ENCODE measurements around the gene USH1G. TPM values are rescaled to one million over a fixed set of nuclear protein-coding genes. Genes with fewer than 3 reads are reported as not detected.
"Not testable (repeated sequence)": the region's sequence is repeated elsewhere in the genome, so short reads cannot be mapped to it uniquely, and the experiment has no call there.

Gene USH1G
- total RNA-seq (not detected), polyA plus RNA-seq (under 1 TPM in 1 of 2 donors, not detected in 1; 0.13 TPM)
- long read RNA-seq, donor 1, result 0 reads
- long read RNA-seq, donor 2, result 0 reads

DNA sequence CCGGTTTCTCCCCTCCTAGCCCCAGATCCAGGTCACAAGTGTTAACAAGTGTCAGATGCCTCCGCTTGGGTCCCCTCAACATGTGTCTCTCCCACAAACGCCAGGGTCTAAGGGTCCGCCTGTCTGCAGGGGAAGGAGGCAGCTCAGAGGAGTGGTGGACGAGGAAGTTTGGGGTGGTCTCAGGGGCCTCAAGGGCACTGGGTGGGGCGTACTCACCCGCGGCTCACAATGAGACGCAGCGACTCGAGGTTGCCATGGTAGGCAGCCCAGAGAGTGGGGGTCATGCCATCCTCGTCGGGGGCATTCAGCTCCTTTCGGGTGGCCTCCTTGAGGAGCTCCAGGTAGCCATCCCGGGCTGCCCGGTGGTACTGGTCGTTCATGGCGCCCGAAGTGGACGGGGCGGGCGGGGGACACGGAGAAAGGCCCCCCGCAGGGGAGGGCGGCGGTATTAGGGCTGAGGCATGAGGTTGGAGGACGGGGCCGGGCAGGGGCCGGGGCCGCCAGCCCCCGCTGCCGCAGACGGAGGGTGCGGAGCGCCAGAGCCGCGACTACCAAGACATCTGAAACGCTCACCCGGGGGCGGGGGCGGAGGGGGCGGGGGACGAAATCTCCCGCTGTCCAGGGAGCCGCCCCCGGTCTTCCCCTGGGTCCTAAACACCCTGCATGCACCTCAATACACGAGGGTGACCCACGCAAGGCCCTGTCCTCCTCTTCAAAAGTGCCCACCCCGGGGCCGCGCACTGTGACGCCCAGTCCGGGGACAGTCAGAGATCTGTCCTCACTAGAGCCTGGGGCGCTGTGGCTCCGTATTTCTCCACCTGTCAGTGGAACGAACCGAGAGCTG is at the start of gene USH1G:
Gene USH1G, minus strand, starts transcription at position 562 of the 844 bp plus-strand sequence. Its CDS starts 182 bp downstream, at position 380.
- no peaks in the 10 kb centered on the region for H3K4me1 ChIP-seq (ENCODE audit: control insufficient read depth in 1 of 2, insufficient read depth in 2 of 2, low read length in 2 of 2)
- intact Hi-C loops (cut with DNase I), result loop anchor here in 1 of 2 donors (1.0 kb wide), 1 partner anchor 36 kb away; no protein-coding TSS in a partner anchor
- DNase-seq (no peak), ATAC-seq (ENCODE audit: low FRiP score) (no peak)
- no peak within 1 kb of the TSS for H3K4me3 ChIP-seq (ENCODE audit: low read length in 2 of 2)
- H3K36me3 ChIP-seq (ENCODE audit: control insufficient read depth in 1 of 2, insufficient read depth in 2 of 2, low read length in 1 of 2), result no peaks in the 10 kb centered on the region
- 5 to 8% methylated on average over 33 to 57 of the region's 57 CpGs for WGBS, 2 donors
- H3K27me3 ChIP-seq (ENCODE audit: control insufficient read depth in 1 of 2, insufficient read depth in 2 of 2, low read length in 1 of 2), result peaks cover 0 to 3% of the 10 kb centered on the region in 2 donors
- H3K27ac ChIP-seq (ENCODE audit: low read depth in 1 of 2, low read length in 2 of 2), result no peak within 1 kb of the TSS
- H3K9me3 ChIP-seq (ENCODE audit: control insufficient read depth, low read length), result no peaks in the 10 kb centered on the region

DNA sequence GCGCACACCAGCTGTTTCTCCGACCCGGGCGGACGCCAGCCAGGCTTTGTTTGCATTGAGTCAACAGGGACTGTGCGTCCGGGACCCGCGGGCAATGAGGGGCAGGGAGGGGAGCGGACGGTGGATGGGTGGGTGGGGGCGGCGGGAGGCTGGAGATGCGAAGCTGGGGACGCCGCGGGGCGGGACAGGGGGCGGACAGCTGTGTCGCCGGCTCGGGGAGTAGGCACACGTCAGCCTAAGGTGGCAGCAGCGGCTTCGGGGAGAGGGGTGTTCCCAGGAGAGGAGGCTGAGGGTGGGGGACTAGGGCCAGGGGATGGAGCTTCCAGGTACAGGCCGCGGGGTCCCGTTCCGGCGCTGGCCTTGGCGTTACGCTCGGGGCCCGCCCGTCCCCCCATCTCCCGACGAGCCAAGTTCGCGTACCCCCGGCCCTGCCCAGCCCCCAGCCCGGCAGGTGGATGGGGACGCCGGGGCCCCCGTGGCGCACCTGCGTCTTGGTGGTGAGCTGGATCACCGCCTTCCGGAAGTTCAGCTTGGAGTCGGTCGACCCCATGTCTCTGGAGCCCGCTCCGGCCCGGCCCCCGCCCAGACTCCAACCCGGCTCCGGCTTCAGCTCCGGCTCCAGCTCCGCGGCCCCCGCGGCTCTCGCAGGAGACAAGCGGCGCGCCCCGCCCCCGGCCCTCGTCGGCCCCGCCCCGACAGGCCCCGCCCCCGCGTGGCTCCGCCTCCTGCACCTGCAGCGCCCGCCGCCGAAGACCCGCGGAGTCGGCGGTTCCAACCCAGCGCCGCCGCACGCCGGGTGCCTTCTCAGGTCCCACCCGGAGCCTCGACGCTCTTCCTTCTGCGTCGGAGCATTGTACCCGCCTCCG is 49.3 kb upstream of the USH1G start, which contains the start of gene HID1:
Gene HID1, minus strand, starts transcription at position 653 of the 866 bp plus-strand sequence. Its CDS starts 103 bp downstream, at position 550.
- ATAC-seq (ENCODE audit: low FRiP score) (peak; percentile 47), DNase-seq (peak; percentile 65 to 86)
- intact Hi-C loops (cut with DNase I), result no loop called here
- Histone ChIP-seq H3K4me3 (ENCODE audit: low read length in 2 of 2) (peak within 1 kb of the TSS; percentile 37 to 65), H3K27ac (ENCODE audit: low read depth in 1 of 2, low read length in 2 of 2) (no peak within 1 kb of the TSS), H3K4me1 (ENCODE audit: control insufficient read depth in 1 of 2, insufficient read depth in 2 of 2, low read length in 2 of 2) (no peaks in the 10 kb centered on the region), H3K9me3 (ENCODE audit: control insufficient read depth, low read length) (no peaks in the 10 kb centered on the region), H3K27me3 (ENCODE audit: control insufficient read depth in 1 of 2, insufficient read depth in 2 of 2, low read length in 1 of 2) (no peaks in the 10 kb centered on the region), H3K36me3 (ENCODE audit: control insufficient read depth in 1 of 2, insufficient read depth in 2 of 2, low read length in 1 of 2) (no peaks in the 10 kb centered on the region)
- 0 to 1% methylated on average over 53 to 95 of the region's 95 CpGs for WGBS, 2 donors

DNA sequence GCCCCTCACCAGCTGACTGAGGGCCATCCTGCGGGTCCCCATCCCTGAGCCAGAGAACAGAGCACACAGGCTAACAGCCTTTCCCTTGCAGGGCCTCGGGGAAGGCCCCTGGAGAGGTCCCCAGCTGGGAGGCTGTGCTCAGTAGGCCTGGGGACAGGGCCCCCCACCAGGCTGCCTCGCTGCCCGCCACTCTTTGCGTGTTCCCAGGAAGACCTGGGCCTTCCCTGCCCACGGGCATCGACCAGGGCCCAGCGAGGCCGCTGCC is 48.7 kb upstream of the USH1G start:
- 11 to 18% methylated on average over 7 to 9 of the region's 9 CpGs for WGBS, 2 donors
- peak overlapping the region; percentile 37 to 65 for H3K4me3 ChIP-seq (ENCODE audit: low read length in 2 of 2)
- no peak for DNase-seq
- no peak overlapping the region for H3K27ac ChIP-seq (ENCODE audit: low read depth in 1 of 2, low read length in 2 of 2)
- H3K9me3 ChIP-seq (ENCODE audit: control insufficient read depth, low read length), result no peaks in the 10 kb centered on the region
- no peaks in the 10 kb centered on the region for H3K4me1 ChIP-seq (ENCODE audit: control insufficient read depth in 1 of 2, insufficient read depth in 2 of 2, low read length in 2 of 2)
- ATAC-seq (ENCODE audit: low FRiP score), result no peak
- no peaks in the 10 kb centered on the region for H3K27me3 ChIP-seq (ENCODE audit: control insufficient read depth in 1 of 2, insufficient read depth in 2 of 2, low read length in 1 of 2)
- no peaks in the 10 kb centered on the region for H3K36me3 ChIP-seq (ENCODE audit: control insufficient read depth in 1 of 2, insufficient read depth in 2 of 2, low read length in 1 of 2)
- intact Hi-C loops (cut with DNase I), result no loop called here

DNA sequence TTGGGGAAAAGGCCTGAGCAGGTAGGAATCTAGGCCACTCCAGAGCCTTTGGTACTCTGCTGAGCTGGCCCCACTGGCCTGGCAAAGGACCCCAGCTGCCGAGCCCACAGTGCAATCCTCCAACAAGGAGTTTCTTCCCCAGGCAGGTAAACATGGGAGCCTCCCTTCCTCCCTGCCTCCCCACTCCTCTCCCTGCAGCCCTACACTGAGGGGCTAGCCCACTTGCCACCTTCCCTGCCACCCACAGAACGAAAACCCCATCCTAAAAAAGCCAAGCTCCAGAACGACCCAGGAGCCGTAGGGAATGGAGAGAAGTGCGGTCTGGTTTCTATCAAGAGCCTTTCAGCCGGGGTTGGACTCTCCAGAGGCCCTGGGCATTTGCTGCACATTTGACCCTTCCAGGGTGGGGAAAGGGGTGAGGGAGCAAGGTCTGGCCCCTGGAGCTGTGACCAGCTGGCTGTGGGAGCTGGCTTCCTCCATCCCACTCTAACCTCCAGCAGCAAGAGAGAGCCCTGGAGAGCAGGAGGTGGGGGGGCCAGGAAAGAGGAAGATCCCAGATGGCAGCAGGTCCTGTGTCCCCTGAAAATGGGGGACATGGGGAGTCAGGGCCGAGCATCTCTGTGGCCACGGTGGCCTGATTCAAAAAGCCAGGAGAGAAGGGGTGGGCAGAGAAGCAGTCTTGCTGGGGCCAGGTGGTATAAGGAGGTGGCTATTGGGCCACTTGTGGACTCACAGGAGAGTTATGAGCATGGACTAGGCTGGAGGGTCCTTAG is 48.2 kb upstream of the USH1G start:
- Histone ChIP-seq H3K27me3 (ENCODE audit: control insufficient read depth in 1 of 2, insufficient read depth in 2 of 2, low read length in 1 of 2) (no peaks in the 10 kb centered on the region), H3K27ac (ENCODE audit: low read depth in 1 of 2, low read length in 2 of 2) (no peak overlapping the region), H3K9me3 (ENCODE audit: control insufficient read depth, low read length) (no peaks in the 10 kb centered on the region), H3K36me3 (ENCODE audit: control insufficient read depth in 1 of 2, insufficient read depth in 2 of 2, low read length in 1 of 2) (no peaks in the 10 kb centered on the region), H3K4me3 (ENCODE audit: low read length in 2 of 2) (no peak overlapping the region), H3K4me1 (ENCODE audit: control insufficient read depth in 1 of 2, insufficient read depth in 2 of 2, low read length in 2 of 2) (no peaks in the 10 kb centered on the region)
- WGBS, 2 donors, result 89 to 91% methylated on average over 8 of the region's 8 CpGs
- intact Hi-C loops (cut with DNase I), result no loop called here
- peak in 1 of 2 donors; percentile 61 for DNase-seq
- ATAC-seq (ENCODE audit: low FRiP score), result no peak

DNA sequence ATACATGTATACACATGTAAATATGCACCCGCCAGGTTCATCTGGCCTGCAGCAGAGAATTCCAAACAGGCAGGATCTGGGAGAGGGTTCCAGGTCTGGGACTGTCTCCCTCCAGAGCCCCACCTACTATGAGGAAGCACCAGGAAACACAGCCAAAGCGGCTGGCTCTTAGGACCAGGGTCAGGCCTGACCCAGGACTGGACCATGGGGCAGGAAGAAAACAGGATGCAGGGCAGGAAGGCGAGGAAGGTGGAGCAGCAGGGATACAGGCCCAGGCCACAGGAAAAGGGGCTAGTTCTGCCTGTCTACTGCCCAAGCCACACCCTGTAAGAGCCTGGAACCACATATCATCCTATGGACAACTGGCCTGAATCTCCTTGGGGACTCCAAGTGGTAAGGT is 47.3 kb upstream of the USH1G start:
- H3K4me3 ChIP-seq (ENCODE audit: low read length in 2 of 2), result no peak overlapping the region
- ATAC-seq (ENCODE audit: low FRiP score) (no peak), DNase-seq (no peak)
- no peaks in the 10 kb centered on the region for H3K4me1 ChIP-seq (ENCODE audit: control insufficient read depth in 1 of 2, insufficient read depth in 2 of 2, low read length in 2 of 2)
- no peaks in the 10 kb centered on the region for H3K9me3 ChIP-seq (ENCODE audit: control insufficient read depth, low read length)
- no peaks in the 10 kb centered on the region for H3K36me3 ChIP-seq (ENCODE audit: control insufficient read depth in 1 of 2, insufficient read depth in 2 of 2, low read length in 1 of 2)
- no peak overlapping the region for H3K27ac ChIP-seq (ENCODE audit: low read depth in 1 of 2, low read length in 2 of 2)
- intact Hi-C loops (cut with DNase I), result no loop called here
- no peaks in the 10 kb centered on the region for H3K27me3 ChIP-seq (ENCODE audit: control insufficient read depth in 1 of 2, insufficient read depth in 2 of 2, low read length in 1 of 2)
- WGBS, 2 donors, result 90 to 96% methylated on average over 3 of the region's 3 CpGs

DNA sequence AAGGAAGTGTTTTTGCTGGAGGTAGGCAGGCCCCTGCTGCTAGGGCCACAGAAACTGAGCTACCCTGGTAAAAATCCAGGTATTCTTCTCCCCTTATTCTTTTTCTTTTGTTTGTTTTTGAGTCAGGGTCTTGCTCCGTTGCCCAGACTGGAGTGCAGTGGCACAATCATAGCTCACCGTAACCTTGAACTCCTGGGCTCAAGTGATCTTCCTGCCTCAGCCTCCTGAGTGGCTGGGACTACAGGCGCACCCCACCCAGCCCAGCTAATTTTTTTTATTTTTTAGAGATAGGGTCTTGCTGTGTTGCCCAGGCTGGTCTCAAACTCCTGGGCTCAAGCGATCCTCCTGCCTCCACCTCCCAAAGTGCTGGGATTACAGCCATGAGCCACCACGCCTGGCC is 46.4 kb upstream of the USH1G start:
- H3K27ac ChIP-seq (ENCODE audit: low read depth in 1 of 2, low read length in 2 of 2); H3K27me3 ChIP-seq (ENCODE audit: control insufficient read depth in 1 of 2, insufficient read depth in 2 of 2, low read length in 1 of 2); H3K36me3 ChIP-seq (ENCODE audit: control insufficient read depth in 1 of 2, insufficient read depth in 2 of 2, low read length in 1 of 2); intact Hi-C loops (cut with DNase I); H3K4me3 ChIP-seq (ENCODE audit: low read length in 2 of 2); H3K4me1 ChIP-seq (ENCODE audit: control insufficient read depth in 1 of 2, insufficient read depth in 2 of 2, low read length in 2 of 2); H3K9me3 ChIP-seq (ENCODE audit: control insufficient read depth, low read length); ATAC-seq (ENCODE audit: low FRiP score); DNase-seq: not testable (repeated sequence)
- WGBS, 2 donors, result 90 to 94% methylated on average over 5 of the region's 5 CpGs

DNA sequence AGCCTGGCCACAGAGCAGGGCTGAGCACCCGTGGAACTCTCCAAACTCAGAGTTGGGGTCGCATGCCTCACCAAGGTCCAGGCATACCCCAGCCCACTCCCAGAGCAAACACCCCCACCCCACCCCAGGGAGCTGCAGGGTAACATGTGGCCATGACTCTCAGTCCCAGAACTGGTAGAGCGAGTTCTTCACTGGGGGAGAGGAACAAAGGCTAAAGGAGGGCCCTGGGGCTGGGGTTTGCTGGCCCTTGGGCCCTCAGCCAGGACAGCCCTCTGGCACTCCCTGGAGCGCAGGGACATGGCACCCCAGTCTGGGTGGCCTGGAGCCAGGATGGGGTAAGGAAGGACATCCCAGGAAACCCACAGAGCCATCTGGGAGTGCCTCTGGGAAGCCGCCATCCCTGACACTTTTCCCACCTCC is 45.3 kb upstream of the USH1G start:
- no peak overlapping the region for H3K4me3 ChIP-seq (ENCODE audit: low read length in 2 of 2)
- intact Hi-C loops (cut with DNase I), result no loop called here
- WGBS, 2 donors, result 87% methylated on average over 5 of the region's 5 CpGs
- no peaks in the 10 kb centered on the region for H3K27me3 ChIP-seq (ENCODE audit: control insufficient read depth in 1 of 2, insufficient read depth in 2 of 2, low read length in 1 of 2)
- DNase-seq (no peak), ATAC-seq (ENCODE audit: low FRiP score) (no peak)
- no peaks in the 10 kb centered on the region for H3K4me1 ChIP-seq (ENCODE audit: control insufficient read depth in 1 of 2, insufficient read depth in 2 of 2, low read length in 2 of 2)
- H3K9me3 ChIP-seq (ENCODE audit: control insufficient read depth, low read length), result no peaks in the 10 kb centered on the region
- H3K27ac ChIP-seq (ENCODE audit: low read depth in 1 of 2, low read length in 2 of 2), result no peak overlapping the region
- H3K36me3 ChIP-seq (ENCODE audit: control insufficient read depth in 1 of 2, insufficient read depth in 2 of 2, low read length in 1 of 2), result no peaks in the 10 kb centered on the region

DNA sequence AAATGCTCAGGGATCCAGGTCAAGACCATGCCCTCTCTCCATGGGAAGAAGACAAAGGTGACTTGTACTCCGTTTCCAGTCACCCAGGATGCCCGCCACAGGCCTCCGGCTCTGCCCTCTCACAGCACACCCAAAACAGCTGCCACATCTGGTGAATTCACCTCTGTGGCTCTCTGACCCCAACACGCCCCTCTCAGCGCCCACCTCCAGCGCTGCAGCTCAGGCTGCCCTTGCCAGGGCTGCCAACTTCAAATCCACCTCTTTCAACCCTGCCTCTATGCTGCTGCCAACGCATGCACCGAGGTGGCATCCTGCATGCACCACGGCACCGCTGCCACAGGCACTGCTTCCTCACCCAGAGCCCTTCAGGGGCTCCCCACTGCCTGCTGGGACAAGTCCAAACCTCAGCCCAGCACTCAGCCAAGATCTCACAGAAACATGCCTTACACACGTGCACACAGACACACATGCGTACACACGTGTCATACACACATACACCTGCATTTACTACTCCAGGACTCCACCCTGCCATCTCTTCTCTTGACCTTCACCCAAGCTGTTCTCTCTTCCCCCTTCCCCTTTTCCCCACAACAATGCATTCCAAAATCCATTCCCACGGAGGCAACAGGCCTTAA is 42.0 kb upstream of the USH1G start:
- no peak overlapping the region for H3K27ac ChIP-seq (ENCODE audit: low read depth in 1 of 2, low read length in 2 of 2)
- 84 to 89% methylated on average over 14 of the region's 14 CpGs for WGBS, 2 donors
- intact Hi-C loops (cut with DNase I), result loop anchor here (5.0 kb wide), 4 partner anchors 47 to 237 kb away; partner anchors contain the start of genes MRPL58 (in 2 of the 2) and ARMC7 (in 1 of the 2)
- DNase-seq (no peak), ATAC-seq (ENCODE audit: low FRiP score) (no peak)
- H3K27me3 ChIP-seq (ENCODE audit: control insufficient read depth in 1 of 2, insufficient read depth in 2 of 2, low read length in 1 of 2), result no peaks in the 10 kb centered on the region
- H3K4me3 ChIP-seq (ENCODE audit: low read length in 2 of 2), result no peak overlapping the region
- H3K4me1 ChIP-seq (ENCODE audit: control insufficient read depth in 1 of 2, insufficient read depth in 2 of 2, low read length in 2 of 2), result no peaks in the 10 kb centered on the region
- no peaks in the 10 kb centered on the region for H3K9me3 ChIP-seq (ENCODE audit: control insufficient read depth, low read length)
- H3K36me3 ChIP-seq (ENCODE audit: control insufficient read depth in 1 of 2, insufficient read depth in 2 of 2, low read length in 1 of 2), result no peaks in the 10 kb centered on the region

All from aorta (tissue), 5 donors.